SIG-M5 treated with dmso at 0.1 percent for 504 hours (cell line): ENCODE data around the gene CLN6.
"Not testable (repeated sequence)": the region's sequence is repeated elsewhere in the genome, so short reads cannot be mapped to it uniquely, and the experiment has no call there.

Experiments used
- DNase-seq: peaks from one replicate; lab custom pipeline; 2025; ENCODE audit not compliant: unreplicated experiment; lab: John Stamatoyannopoulos, UW

The CLN6 gene

DNA sequence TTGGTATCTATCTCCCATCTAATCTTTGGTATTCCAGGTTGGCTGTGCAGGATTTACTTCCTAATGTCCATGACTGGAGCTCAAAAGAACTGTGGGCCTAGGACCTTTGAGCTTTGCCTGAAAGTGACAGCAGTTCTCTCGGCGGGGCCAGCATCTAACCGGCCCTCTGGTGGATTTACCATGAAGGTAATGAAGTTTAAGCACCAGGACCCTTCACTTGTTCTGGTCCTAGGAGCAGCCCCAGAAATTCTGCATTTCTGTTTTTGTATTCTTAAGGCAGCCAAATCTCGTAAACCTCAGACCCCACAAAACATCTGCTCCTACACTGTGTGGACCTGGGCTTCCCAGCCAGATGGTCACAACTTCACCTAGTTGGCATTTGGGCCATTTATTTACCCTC is 37.4 kb downstream of the CLN6 start:
- no peak for DNase-seq

DNA sequence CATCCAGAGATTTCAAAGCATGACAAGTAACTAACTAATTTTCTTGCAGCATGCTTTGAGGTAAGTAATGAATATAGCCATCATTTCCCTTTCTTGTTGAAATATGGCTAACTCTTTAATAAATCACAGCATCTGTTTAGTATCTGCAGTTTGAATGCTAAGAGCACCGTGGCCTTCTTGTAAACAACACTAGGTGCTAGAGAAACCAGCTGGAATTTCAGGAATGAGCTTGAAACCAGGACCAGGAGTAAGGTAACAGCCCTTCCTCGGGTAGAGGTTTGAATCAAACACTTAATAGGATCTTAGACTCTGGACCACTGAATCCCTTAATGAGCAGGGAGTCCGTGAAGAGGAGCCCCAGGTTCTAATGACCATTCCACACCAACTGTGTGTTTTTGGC is 38.0 kb downstream of the CLN6 start:
- no peak for DNase-seq

DNA sequence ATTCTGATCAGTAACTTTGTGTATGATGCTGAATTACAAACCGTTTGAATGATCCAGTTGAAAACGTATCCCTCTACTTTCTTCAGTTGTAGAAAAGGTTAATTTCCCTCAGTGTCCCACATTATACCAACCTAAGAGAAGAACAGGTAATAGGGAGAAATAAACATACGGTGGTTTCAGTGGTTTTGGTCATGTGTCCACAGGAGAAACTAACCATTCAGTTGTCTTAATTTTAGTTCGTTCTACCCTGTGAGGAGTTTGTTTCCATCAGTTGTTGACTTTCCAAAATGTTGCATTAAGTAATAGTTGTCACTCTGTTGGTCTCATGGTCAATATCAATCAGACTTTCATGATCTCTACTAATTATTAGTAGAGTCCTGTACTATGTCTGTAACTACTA is 39.5 kb downstream of the CLN6 start:
- DNase-seq, result no peak

DNA sequence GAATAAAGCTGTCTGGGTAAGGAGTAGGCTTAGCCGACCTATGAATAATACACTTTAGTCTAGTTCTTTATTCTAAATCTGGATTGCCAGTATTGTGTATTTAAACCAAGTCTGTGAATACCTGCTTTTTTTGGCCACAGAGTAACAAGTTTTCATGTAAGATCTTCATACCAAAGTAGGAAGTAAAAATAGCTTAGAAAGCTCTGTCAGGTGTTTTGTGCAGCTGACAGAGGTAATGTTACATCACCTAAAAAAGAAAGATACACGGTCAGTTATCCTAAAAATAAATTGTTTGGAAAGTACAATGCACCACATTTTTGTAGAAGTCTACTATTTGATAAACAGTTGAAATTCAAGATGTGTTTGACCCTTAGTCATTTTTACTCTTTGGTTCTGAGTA is 40.9 kb downstream of the CLN6 start:
- DNase-seq, result no peak

DNA sequence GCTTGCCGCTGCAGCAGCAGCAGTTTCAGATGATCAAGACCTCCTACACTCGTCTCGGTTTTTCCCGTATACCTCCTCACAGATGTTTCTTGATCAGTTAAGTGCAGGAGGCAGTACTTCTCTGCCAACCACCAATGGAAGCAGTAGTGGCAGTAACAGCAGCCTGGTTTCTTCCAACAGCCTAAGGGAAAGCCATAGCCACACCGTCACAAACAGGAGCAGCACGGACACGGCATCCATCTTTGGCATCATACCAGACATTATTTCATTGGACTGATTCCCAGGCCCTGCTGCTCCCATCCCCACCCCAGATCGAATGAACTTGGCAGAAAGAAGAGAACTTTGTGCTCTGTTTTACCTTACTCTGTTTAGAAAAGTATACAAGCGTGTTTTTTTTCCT is 42.0 kb downstream of the CLN6 start:
- no peak for DNase-seq

DNA sequence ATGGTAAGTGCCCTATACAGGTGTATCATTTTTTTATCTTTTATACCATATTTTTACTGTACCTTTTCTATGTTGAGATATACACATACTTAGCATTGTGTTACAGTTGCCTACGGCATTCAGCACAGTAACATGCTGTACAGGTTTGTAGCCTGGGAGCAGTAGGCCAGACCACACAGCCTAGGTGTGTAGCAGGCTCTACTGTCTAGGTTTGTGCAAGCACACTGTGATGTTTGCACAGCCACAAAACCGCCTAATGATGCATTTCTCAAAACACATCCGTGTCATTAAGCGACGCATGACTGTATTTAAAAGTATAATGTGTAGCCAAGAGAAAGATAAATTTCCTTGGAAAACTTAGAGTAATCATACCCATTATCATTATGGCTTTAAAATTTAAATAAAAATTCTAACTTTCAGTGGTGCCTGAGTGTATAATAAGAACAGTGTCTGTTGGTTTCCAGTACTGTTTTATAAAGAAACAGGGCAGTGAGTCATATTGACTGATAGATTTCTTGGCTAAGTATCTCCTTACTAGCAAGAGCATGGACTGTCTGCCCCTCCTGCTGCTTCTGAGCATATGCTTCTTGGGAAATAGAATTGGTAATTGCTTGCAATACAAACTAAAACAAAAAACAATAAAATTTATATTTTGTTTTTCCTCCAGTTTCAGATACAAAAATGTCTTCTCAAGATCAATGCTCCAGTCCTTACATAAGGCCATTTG is 42.7 kb downstream of the CLN6 start:
- no peak for DNase-seq

DNA sequence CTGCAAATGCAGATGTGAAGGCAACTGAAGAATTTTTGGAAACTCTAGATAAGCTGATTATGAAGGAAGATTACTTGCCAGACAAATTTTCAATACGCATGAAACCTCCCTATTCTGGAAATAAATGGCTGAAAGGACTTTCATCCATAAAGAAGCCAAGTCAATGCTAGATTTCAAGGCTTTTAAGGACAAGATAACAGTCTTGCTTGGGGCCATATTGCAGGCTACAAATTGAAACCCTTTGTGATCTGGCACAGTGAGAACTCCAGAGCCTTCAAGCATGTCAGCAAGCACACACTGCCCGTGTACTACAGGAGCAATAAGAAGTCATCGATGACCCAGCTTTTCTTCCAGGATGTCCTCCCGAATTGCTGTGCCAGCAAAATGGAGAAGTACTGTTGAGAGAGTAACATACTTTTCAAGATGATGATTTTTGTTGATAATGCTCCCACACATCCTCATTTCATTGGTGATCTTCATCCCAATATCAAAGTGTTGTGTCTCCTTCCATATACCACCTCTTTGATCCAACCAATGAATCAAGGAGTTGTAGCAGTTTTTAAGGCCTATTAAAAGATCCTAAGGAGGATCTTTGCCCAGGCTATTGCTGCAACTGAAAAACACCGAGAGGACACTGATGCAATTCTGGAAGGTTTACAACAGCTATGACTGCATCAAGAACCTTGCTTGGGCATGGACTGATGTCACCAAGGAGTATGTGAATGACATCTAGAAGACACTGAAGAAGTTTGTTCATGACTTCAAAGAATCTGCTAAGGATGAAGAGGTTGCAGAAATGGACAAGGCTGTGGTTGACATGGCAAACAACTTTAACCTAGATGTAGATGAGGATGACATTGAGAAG is 44.7 kb downstream of the CLN6 start:
- no peak for DNase-seq

DNA sequence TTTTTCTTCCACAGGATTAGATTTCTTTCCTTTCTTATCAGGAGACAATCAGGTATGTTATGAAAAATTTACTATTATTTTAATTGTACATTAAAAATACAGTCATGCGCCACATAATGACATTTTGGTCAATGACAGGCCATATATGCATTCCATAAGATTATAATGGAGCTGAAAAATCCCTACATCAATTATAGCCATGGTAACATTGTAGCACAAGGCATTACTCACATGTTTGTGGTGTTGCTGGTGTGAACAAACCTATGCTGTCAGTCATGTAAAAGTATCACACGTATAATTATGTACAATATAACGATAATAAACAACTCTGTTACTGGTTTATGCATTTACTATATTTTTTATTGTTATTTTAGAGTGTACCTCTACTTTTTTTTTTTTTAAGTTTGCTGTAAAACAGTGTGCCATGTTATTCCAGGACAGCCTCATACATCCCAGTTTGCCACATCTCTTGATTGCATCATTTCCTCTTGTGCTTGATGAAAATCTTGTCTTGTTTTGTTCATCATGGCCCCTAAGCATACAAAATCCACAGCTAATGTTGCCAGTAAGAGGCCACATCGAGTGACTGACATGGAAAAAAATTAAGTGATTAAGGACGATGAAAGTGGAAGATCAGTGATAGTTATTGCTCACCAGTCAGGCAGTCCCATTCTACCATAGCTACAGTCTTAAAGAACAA is 45.8 kb downstream of the CLN6 start:
- no peak for DNase-seq

DNA sequence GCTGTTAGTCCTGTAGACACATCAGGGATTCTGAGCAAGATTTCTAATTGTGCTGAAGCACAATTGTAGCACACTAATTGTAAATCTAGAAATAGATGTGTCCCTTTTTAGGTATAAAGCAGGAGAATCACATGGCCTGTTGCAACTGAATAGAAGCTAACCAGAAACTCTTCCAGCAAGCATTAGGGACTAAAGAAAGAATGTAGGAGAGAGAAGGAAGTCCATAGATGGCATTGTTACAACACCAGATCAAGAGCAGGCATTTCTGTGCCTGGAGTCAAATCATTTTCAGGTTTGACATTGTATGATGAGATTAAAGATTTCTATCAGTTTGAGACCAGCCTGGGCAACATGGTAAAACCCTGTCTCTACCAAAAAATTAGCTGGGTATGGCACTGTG is 51.8 kb downstream of the CLN6 start:
- DNase-seq, result no peak

DNA sequence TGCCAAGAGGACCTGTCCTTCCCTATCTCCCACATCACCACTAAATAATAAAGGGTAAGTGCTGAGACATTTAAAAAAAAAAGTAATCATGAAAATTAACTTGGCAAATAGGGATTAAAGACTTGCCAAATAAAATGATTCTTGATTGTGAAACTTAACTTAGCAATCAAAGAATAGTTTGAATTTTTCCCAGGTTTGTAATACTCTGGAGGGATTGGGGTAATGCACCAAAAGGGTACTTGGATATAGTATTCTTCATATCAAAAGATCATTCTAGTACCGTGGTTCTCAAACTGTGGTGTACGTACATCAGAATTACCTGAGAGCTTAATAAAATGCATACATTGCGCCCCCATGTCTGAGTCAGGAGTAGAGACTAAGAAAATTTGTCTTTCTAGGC is 52.9 kb downstream of the CLN6 start:
- DNase-seq, result no peak

DNA sequence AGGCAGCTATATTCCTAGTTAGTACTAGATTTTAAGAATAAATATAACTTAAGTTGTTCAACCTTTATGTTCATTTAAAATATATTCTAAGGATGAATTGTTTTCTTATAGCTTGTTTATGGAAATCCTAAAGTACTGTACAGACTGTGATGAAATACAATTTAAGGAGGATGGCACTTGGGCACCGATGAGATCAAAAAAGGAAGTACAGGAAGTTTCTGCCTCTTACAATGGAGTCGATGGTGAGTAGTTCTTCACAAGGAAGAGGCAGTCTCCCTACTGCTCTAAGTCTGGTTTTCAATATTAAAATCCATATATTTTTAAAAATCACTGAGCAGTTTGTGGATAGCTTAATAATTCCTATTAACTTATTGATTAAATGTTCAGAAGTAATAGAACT is 54.0 kb downstream of the CLN6 start:
- DNase-seq, result peak; percentile 41

DNA sequence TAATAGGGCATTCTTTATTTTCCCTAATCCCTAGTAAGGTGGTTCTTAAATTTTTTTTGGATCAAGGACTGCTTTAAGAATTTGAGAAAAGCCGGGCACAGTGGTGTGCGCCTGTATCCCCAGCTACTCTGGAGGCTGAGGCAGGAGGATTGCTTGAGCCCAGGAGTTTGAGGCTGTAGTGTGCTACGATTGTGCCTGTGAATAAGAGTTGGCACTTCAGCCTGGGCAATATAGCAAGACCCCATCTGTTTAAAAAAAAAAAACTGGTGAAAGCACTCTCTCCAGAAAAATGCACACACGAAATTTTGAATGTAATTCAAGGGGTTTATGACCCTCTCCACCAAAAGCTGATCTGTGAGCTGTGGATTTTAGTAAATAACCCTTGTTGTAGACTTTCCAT is 56.4 kb downstream of the CLN6 start:
- no peak for DNase-seq

DNA sequence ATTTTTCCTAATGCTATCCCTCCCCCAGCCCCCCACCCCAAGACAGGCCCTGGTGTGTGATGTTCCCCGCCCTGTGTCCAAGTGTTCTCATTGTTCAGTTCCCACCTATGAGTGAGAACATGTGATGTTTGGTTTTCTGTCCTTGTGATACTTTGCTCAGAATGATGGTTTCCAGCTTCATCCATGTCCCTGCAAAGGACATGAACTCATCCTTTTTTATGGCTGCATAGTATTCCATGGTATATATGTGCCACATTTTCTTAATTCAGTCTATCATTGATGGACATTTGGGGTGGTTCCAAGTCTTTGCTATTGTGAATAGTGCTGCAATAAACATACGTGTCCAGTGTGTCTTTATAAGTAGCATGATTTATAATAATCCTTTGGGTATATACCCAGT is 57.5 kb downstream of the CLN6 start:
- DNase-seq, result not testable (repeated sequence)

DNA sequence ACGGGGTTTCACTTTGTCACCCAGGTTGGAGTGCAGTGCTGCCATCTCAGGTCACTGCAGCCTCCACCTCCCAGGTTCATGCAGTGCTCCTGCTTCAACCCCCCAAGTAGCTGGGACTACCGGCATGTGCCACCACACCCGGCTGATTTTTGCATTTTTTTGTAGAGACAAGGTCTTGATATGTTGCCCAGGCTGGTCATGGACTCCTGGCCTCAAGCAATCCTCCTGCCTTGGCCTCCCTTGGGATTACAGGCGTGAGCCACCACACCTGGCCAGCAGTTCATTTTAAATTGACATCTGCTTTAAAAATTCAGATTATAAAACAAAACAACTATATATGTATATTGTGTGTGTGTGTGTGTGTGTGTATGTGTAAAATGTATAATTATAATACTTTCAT is 62.7 kb downstream of the CLN6 start:
- DNase-seq, result no peak

DNA sequence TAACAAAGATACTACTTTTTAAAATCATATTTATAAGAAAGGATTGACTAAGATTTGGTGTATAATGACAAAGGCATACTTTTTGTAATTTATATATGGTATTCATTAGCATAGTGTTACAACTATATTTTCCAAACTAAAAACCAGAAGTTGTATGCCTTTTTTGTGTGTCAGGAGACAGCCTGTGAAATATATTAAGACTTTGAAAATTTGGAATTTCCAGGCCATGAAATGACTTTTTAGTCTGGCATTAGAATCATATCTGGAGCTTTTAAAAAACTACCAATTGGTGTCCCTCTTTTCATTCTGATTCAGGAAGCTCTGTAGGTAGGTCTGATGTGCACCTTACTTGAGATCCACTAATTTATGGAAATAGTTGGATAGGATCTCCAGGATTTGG is 66.3 kb downstream of the CLN6 start:
- no peak for DNase-seq

DNA sequence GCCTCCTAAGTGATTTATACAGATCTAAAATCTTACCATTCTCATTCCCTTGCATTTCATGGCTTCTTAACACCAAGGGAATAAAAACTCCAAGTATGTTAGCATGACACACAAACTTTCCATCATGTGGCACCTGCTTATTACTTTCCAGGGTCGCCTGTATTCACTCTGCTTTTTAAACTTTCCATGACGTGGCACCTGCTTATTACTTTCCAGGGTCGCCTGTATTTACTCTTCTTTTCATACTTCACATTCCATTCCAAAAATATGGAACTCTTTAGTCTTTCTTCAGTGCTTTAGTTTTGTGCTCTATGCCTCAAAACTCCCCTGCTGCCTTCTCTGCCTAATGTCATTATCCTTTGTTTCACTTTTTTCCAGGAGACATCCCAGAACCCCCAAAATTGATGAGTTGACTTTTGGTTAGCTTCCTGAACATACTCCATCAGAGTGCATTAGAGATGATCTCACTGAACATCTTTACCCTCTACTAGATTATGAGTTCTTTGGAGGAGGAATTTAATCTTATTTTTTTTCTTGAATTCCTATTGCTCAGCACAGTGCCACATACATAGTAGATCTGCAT is 71.4 kb downstream of the CLN6 start:
- DNase-seq, result no peak

DNA sequence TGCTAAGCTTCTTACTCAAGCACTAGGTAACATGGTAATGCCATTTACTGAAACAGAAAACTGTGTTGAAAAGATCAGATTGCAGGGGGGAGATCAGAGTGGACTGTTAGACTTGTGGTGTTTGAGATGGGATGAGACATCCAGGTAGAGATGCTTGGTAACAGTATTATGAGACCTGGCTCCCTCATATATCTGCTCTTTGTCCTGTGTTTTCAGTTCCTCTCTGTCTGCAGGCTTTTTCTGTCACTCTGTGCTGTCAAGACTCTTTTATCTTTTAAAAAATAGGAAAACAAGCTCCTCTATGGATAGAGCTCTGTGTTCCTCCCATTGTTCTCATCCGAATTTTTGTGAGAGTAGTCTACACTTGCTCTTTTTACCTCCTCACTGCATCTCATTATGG is 72.5 kb downstream of the CLN6 start:
- no peak for DNase-seq
